ENCODE results near the gene PARM1.

The PARM1 gene

GRCh38 chr4:74886484-74886883, 46.4 kb upstream of the PARM1 start:
- Histone ChIP-seq H3K9me3 (ENCODE audit: control insufficient read depth, insufficient read depth, low read depth, low read length) (no peaks in the 10 kb centered on the region), H3K36me3 (ENCODE audit: control insufficient read depth in 2 of 2, insufficient read depth in 1 of 2, low read length in 2 of 2) (no peaks in the 10 kb centered on the region), H3K4me1 (ENCODE audit: control insufficient read depth, insufficient read depth, low read length) (no peaks in the 10 kb centered on the region), H3K27ac (ENCODE audit: extremely low read depth, low read depth, low read length) (no peak overlapping the region), H3K4me3 (ENCODE audit: low read depth, low read length) (no peak overlapping the region)
- ChIA-PET CTCF (no interaction called here), POLR2A (no interaction called here)
- no peak for TF ChIP-seq INSM2 (tag by site-specific recombination; IDR thresholded peaks at IDR 0.05)
- TF ChIP-seq ZNF692 (tag by site-specific recombination; IDR thresholded peaks at IDR 0.05) = no peak
- TF ChIP-seq ZNF394 (tag by site-specific recombination; IDR thresholded peaks at IDR 0.05; ENCODE audit: borderline replicate concordance) = peak; percentile 50; the same call in 1 of the 2 replicates
- TF ChIP-seq TRIM28 (IDR thresholded peaks at IDR 0.05; ENCODE audit: borderline replicate concordance, low read length) = peak; percentile 86; the same call in 1 of the 2 replicates
- 0 out of 2 replicates have a peak, but pooled peaks have one; percentile 16 for TF ChIP-seq ZIC2 (tag by site-specific recombination; IDR thresholded peaks at IDR 0.05)
- TF ChIP-seq ZBTB21 (tag by site-specific recombination; IDR thresholded peaks at IDR 0.05) = peak; percentile 72
- peak; percentile 41; the same call in 1 of the 2 replicates for TF ChIP-seq ZNF660 (tag by site-specific recombination; IDR thresholded peaks at IDR 0.05)
- TF ChIP-seq ZNF366 (tag by site-specific recombination; conservative IDR thresholded peaks at IDR 0.05) = 0 out of 2 replicates have a peak, but pooled peaks have one; percentile 34
- 0 out of 2 replicates have a peak, but pooled peaks have one; percentile 15 for TF ChIP-seq ZNF558 (tag by site-specific recombination; IDR thresholded peaks at IDR 0.05)
- TF ChIP-seq, protein P1, sequence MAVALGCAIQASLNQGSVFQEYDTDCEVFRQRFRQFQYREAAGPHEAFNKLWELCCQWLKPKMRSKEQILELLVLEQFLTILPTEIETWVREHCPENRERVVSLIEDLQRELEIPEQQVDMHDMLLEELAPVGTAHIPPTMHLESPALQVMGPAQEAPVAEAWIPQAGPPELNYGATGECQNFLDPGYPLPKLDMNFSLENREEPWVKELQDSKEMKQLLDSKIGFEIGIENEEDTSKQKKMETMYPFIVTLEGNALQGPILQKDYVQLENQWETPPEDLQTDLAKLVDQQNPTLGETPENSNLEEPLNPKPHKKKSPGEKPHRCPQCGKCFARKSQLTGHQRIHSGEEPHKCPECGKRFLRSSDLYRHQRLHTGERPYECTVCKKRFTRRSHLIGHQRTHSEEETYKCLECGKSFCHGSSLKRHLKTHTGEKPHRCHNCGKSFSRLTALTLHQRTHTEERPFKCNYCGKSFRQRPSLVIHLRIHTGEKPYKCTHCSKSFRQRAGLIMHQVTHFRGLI (tag by site-specific recombination; IDR thresholded peaks at IDR 0.05) = peak; percentile 65; the same call in 1 of the 2 replicates
- no peak for TF ChIP-seq ZNF19 (tag by site-specific recombination; IDR thresholded peaks at IDR 0.05; ENCODE audit: low read depth)
- TF ChIP-seq ZNF654 (tag by site-specific recombination; IDR thresholded peaks at IDR 0.05; ENCODE audit: low read depth) = no peak
- 0 out of 2 replicates have a peak, but pooled peaks have one; percentile 27 for TF ChIP-seq ZFP37 (tag by site-specific recombination; IDR thresholded peaks at IDR 0.05)

DNA sequence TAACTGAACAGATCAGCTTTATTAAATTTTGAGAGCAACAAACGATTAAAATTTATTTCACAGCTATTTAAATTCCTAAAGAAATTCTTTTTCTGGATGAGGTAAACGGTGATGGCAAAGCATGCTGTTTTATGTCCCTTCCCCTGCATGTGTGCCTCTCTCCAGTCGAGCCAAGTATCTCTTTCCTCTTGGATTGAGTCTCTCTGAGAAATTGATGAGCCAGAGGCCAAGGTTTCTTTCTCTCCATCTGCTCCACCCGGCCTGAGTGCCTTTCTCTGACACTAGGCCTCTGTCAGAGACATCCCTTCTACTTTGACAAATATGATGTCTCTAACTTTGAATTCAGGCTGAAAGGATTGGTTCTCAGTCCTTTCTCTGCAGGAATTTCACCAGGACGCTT, 42.6 kb upstream of the PARM1 start:
- Histone ChIP-seq H3K4me1 (ENCODE audit: control insufficient read depth, insufficient read depth, low read length) (no peaks in the 10 kb centered on the region), H3K9me3 (ENCODE audit: control insufficient read depth, insufficient read depth, low read depth, low read length) (no peaks in the 10 kb centered on the region), H3K4me3 (ENCODE audit: low read depth, low read length) (no peak overlapping the region), H3K27ac (ENCODE audit: extremely low read depth, low read depth, low read length) (no peak overlapping the region), H3K36me3 (ENCODE audit: control insufficient read depth in 2 of 2, insufficient read depth in 1 of 2, low read length in 2 of 2) (no peaks in the 10 kb centered on the region)
- POLR2A ChIA-PET = no interaction called here
- CTCF ChIA-PET = no interaction called here
- no peak for TF ChIP-seq GLI2 (tag by site-specific recombination; IDR thresholded peaks at IDR 0.05; ENCODE audit: borderline replicate concordance, low read depth)
- no peak for TF ChIP-seq IKZF3 (tag by site-specific recombination; IDR thresholded peaks at IDR 0.05)
- no peak for TF ChIP-seq ZNF274 (IDR thresholded peaks at IDR 0.05; ENCODE audit: low read length)
- TF ChIP-seq ZNF274 (tag by site-specific recombination; IDR thresholded peaks at IDR 0.05; ENCODE audit: borderline replicate concordance) = no peak
- TF ChIP-seq ZNF692 (tag by site-specific recombination; IDR thresholded peaks at IDR 0.05) = no peak
- TF ChIP-seq ZNF768 (tag by site-specific recombination; IDR thresholded peaks at IDR 0.05) = no peak
- no peak for TF ChIP-seq ZNF394 (tag by site-specific recombination; IDR thresholded peaks at IDR 0.05; ENCODE audit: borderline replicate concordance)
- TF ChIP-seq ZIC2 (tag by site-specific recombination; IDR thresholded peaks at IDR 0.05) = no peak
- no peak for TF ChIP-seq ZNF302 (tag by site-specific recombination; IDR thresholded peaks at IDR 0.05; ENCODE audit: low read depth)
- no peak for TF ChIP-seq ZNF624 (tag by site-specific recombination; IDR thresholded peaks at IDR 0.05)
